A549 (cell line): ENCODE measurements around the gene UAP1.

Experiments
- CHD2 ChIP-seq: fragments of 150-350 bp; IDR thresholded peaks from 2 replicates; pipeline ENCODE4 v1.6.1; 2014; ENCODE audit warnings: low read length; ENCODE audit not compliant: partially characterized antibody
- CTCF ChIP-seq: fragments of >200 bp; sonication (Bioruptor Twin); formaldehyde crosslinking; IDR thresholded peaks from 3 replicates; pipeline ENCODE4 v1.5.1; 2016
- KDM1A ChIP-seq: fragments of 200-600 bp; sonication (generic); IDR thresholded peaks from 2 replicates; pipeline ENCODE4 v1.6.1; 2016; ENCODE audit warnings: low read depth, mild to moderate bottlenecking
- KDM5A ChIP-seq: fragments of 200-600 bp; sonication (generic); IDR thresholded peaks from 2 replicates; pipeline ENCODE4 v1.6.1; 2016; ENCODE audit warnings: antibody characterized with exemption, mild to moderate bottlenecking
- POLR2A ChIP-seq: IDR thresholded peaks from 2 replicates; pipeline ENCODE4 v1.6.1; 2012; ENCODE audit warnings: mild to moderate bottlenecking, low read length

GRCh38 chr1:162587761-162588260 lies 26.3 kb downstream of the UAP1 start:
- no peak for TF ChIP-seq CTCF
- TF ChIP-seq POLR2A = no peak
- no peak for TF ChIP-seq KDM5A
- no peak for TF ChIP-seq KDM1A
- no peak for TF ChIP-seq CHD2
